Activated CD4-positive, alpha-beta T cell treated with anti-CD3 and anti-CD28 coated beads, Interleukin-2, amount 10 ng/mL, durations not matched to agents 24 days and 14 days (primary cell): Measurements from ENCODE around the gene THSD4. TPM values are rescaled to one million over a fixed set of nuclear protein-coding genes. Genes with fewer than 3 reads are reported as not detected.

Experiments
- DNase-seq: peaks from one replicate; pipeline ENCODE4 v3.0.0; 2022
- H3K27ac Mint-ChIP-seq: one replicate; pipeline ENCODE4 v1.8.0; 2022; ENCODE audit warnings: mild to moderate bottlenecking, mixed read lengths
- H3K27me3 Mint-ChIP-seq: one replicate; pipeline ENCODE4 v1.8.0; 2022; ENCODE audit warnings: mixed read lengths
- H3K36me3 Mint-ChIP-seq: one replicate; pipeline ENCODE4 v1.8.0; 2022; ENCODE audit warnings: low read depth, mild to moderate bottlenecking, mixed read lengths
- H3K4me1 Mint-ChIP-seq: one replicate; pipeline ENCODE4 v1.8.0; 2021; ENCODE audit warnings: mixed read lengths
- H3K4me3 Mint-ChIP-seq: one replicate; pipeline ENCODE4 v1.8.0; 2022; ENCODE audit warnings: mild to moderate bottlenecking, moderate library complexity, mixed read lengths
- H3K9me3 Mint-ChIP-seq: one replicate; pipeline ENCODE4 v1.8.0; 2021; ENCODE audit warnings: mixed read lengths
- intact Hi-C: fragments of 100-400 bp; cut with micrococcal nuclease; formaldehyde crosslinking; loops from one replicate; pipeline ENCODE4 v1.15.1; 2023
- total RNA-seq: library from RNA; stranded (reverse); gene quantifications from 2 replicates; pipeline ENCODE4 v1.2.3, GENCODE V29; 2022

The THSD4 gene
- total RNA-seq, 1 donor from 2014 or later: not detected

- DNase-seq: peak; percentile 52
- Mint-ChIP-seq H3K36me3 (no peaks in the 10 kb centered on the region), H3K27ac (peak overlapping the region; percentile 77), H3K4me3 (peak overlapping the region; percentile 15), H3K27me3 (peaks cover 5% of the 10 kb centered on the region), H3K4me1 (peaks cover 25% of the 10 kb centered on the region), H3K9me3 (peaks cover 3% of the 10 kb centered on the region)
- intact Hi-C loops: no loop called here
Measured at GRCh38 chr15:71677352-71677751, 562.1 kb downstream of the THSD4 start.

GRCh38 chr15:71677766-71678165 lies 562.5 kb downstream of the THSD4 start:
- Mint-ChIP-seq H3K27me3 (peaks cover 3% of the 10 kb centered on the region), H3K36me3 (no peaks in the 10 kb centered on the region), H3K27ac (peak overlapping the region; percentile 8), H3K4me1 (peaks cover 25% of the 10 kb centered on the region), H3K4me3 (no peak overlapping the region), H3K9me3 (peaks cover 3% of the 10 kb centered on the region)
- peak; percentile 37 for DNase-seq
- intact Hi-C loops: no loop called here

DNA sequence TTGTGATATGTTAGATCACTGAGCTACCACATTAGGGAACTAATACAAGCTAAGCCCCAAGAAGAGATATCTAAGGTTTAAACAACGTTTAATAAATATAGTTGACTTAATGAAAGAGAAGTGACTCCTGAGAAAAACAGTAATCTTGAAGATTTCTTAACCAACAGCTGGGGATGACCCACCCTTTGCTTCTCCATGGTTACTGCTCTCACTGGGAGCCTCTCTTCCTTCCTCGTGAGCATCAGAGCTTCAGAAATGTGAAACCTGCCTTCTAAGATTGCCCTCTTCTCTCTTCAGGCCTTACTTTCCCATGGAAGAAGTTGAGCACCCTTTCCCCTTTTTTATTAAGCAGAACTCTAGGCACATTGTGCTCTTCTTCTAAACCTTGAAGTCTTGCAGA lies 562.9 kb downstream of the THSD4 start:
- Mint-ChIP-seq H3K36me3 (no peaks in the 10 kb centered on the region), H3K4me3 (no peak overlapping the region), H3K27ac (no peak overlapping the region), H3K4me1 (peaks cover 25% of the 10 kb centered on the region), H3K9me3 (peaks cover 3% of the 10 kb centered on the region), H3K27me3 (peaks cover 5% of the 10 kb centered on the region)
- peak; percentile 36 for DNase-seq
- intact Hi-C loops: no loop called here

GRCh38 chr15:71678605-71679004 lies 563.3 kb downstream of the THSD4 start:
- H3K4me3 Mint-ChIP-seq: no peak overlapping the region
- intact Hi-C loops: no loop called here
- H3K27me3 Mint-ChIP-seq: peaks cover 8% of the 10 kb centered on the region
- DNase-seq: no peak
- H3K36me3 Mint-ChIP-seq: no peaks in the 10 kb centered on the region
- H3K4me1 Mint-ChIP-seq: peaks cover 25% of the 10 kb centered on the region
- no peak overlapping the region for H3K27ac Mint-ChIP-seq
- H3K9me3 Mint-ChIP-seq: peaks cover 3% of the 10 kb centered on the region

- intact Hi-C loops: no loop called here
- Mint-ChIP-seq H3K4me3 (no peak overlapping the region), H3K36me3 (no peaks in the 10 kb centered on the region), H3K27me3 (peaks cover 5% of the 10 kb centered on the region), H3K4me1 (peaks cover 25% of the 10 kb centered on the region), H3K9me3 (peaks cover 3% of the 10 kb centered on the region), H3K27ac (no peak overlapping the region)
- peak; percentile 48 for DNase-seq
Measured at GRCh38 chr15:71679223-71679792, 564.0 kb downstream of the THSD4 start.

DNA sequence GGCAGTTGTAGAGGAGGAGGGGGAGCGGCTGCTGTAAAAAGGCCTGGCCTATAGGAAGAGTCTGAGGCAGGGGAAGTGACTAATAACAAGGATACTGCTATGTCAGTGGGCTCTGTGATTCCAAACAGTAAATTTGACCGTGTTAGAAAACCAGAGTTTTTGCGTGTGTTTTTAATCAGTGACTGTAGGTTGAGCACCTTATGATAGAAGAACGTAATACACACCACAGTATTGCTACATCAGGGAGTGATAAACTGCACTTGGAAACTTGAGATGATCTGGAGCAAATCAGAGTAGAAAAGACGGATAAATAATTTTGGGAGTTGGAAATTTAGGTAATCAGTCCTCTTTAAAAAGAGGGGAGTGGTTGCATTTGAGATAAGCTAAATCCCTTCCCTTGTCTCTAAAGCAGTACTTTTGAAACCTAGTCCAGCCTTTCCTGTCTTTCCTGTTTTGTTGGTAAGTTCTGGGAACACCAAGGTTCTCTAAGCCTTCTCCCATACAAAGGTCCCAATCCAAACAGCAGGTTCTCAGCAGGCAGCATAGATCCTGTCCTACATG lies 564.6 kb downstream of the THSD4 start:
- peak; percentile 14 for DNase-seq
- Mint-ChIP-seq H3K4me1 (peaks cover 25% of the 10 kb centered on the region), H3K9me3 (peaks cover 3% of the 10 kb centered on the region), H3K27me3 (peaks cover 5% of the 10 kb centered on the region), H3K27ac (no peak overlapping the region), H3K4me3 (no peak overlapping the region), H3K36me3 (no peaks in the 10 kb centered on the region)
- intact Hi-C loops: no loop called here

DNA sequence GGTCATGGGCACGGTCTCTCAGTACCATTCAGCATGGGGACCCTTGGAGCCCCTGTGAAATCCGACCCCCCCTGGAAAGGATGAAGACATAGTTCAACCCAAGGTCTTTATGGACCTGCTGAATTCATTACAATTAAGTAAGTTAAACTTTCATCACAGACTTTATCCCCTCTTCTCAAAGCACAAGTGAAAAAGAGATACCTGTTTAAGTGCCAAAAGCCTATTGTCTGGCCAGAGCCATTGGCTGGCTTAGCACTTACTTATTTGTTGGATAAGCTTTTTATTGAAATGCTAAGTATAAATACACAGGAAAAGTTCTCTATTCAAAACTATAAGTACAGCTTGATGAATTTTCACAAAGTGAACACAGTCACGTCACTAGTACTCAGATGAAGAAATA lies 566.7 kb downstream of the THSD4 start:
- Mint-ChIP-seq H3K9me3 (no peaks in the 10 kb centered on the region), H3K27me3 (peaks cover 11% of the 10 kb centered on the region)
- intact Hi-C loops: no loop called here

GRCh38 chr15:71683411-71684274 lies 568.4 kb downstream of the THSD4 start:
- H3K27ac Mint-ChIP-seq: no peak overlapping the region
- peaks cover 6% of the 10 kb centered on the region for H3K4me1 Mint-ChIP-seq
- H3K36me3 Mint-ChIP-seq: no peaks in the 10 kb centered on the region
- intact Hi-C loops: no loop called here
- H3K4me3 Mint-ChIP-seq: no peak overlapping the region
- no peaks in the 10 kb centered on the region for H3K9me3 Mint-ChIP-seq
- peaks cover 17% of the 10 kb centered on the region for H3K27me3 Mint-ChIP-seq
- no peak for DNase-seq

More for the DNA sequence above, 566.7 kb downstream of the THSD4 start:
- H3K27ac Mint-ChIP-seq: no peak overlapping the region
- no peak for DNase-seq
- H3K4me3 Mint-ChIP-seq: no peak overlapping the region
- H3K4me1 Mint-ChIP-seq: peaks cover 20% of the 10 kb centered on the region
- no peaks in the 10 kb centered on the region for H3K36me3 Mint-ChIP-seq

DNA sequence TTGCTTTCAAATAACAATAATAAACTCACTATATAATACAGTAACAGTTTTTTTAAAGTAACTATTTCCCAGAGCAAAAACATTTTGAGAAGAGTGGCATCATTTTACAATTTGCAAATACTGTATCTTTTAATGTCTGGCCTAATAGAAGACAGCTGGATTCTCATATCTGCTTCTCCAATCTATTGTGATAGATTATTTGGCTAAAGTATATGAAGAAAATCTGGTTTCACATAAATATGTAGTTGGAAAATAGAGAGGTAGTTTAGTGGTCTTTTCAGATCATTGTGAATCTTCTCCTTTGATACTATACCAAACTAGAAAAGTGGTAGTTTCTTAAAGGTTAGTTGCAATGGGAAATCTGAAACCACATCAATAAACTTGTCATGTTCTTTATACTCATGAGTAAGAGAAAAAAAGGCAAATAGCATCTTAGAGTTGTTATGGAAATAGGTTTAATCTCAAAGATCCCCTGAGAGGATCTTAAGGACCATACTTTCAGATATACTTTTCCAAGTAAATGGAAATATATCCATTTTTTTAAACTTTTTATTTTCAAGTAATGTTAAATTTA lies 570.2 kb downstream of the THSD4 start:
- peaks cover 2% of the 10 kb centered on the region for H3K4me1 Mint-ChIP-seq
- H3K36me3 Mint-ChIP-seq: no peaks in the 10 kb centered on the region
- intact Hi-C loops: no loop called here
- DNase-seq: no peak
- peaks cover 21% of the 10 kb centered on the region for H3K27me3 Mint-ChIP-seq
- H3K4me3 Mint-ChIP-seq: no peak overlapping the region
- H3K9me3 Mint-ChIP-seq: no peaks in the 10 kb centered on the region
- H3K27ac Mint-ChIP-seq: no peak overlapping the region

DNA sequence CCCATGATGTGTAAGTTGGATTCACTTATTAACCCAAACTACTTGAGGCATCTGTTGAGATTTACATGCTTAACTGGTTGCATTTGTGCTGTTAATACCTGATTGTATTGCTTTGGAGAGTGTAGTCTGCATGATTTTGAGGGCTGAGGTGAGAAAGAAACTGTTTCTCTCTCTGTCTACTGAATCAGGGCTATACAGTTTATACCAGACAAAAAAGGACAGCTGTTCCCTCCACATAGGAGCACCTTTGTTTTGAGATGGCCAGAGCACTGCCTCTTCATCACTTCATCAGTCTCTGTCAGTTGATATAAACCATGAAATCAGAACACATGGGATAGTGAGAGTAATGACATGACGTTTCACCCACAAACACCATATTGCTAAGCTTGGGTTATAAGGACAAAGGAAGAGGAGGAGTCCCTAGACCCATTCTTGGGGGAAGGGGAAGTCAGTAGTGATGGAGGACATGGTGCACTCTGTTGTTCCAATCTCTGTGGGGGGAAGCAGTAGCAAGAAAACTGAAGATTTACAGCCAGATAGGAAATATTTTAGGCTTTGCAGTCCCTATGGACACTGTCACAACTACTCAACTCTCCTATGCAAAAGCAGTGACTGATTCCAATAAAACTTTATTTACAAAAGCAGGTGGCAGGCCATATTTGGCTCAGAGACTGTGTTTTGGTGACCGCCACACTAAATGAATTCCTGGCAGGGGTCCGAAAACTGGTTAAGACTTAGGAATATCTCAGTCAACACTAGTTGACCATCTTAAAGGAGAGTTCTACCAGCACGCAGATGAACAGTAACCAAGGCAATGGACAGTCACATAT lies 571.2 kb downstream of the THSD4 start:
- intact Hi-C loops: no loop called here
- peak; percentile 34 for DNase-seq
- Mint-ChIP-seq H3K4me3 (no peak overlapping the region), H3K27me3 (peaks cover 21% of the 10 kb centered on the region), H3K27ac (no peak overlapping the region), H3K36me3 (no peaks in the 10 kb centered on the region), H3K4me1 (peaks cover 2% of the 10 kb centered on the region), H3K9me3 (no peaks in the 10 kb centered on the region)

- Mint-ChIP-seq H3K4me3 (no peak overlapping the region), H3K27me3 (peaks cover 25% of the 10 kb centered on the region)
- no peak for DNase-seq
Measured at GRCh38 chr15:71687902-71688508, 572.7 kb downstream of the THSD4 start.

GRCh38 chr15:71688509-71689094 lies 573.3 kb downstream of the THSD4 start:
- DNase-seq: peak; percentile 39
- no peaks in the 10 kb centered on the region for H3K36me3 Mint-ChIP-seq
- H3K4me1 Mint-ChIP-seq: peaks cover 2% of the 10 kb centered on the region
- H3K4me3 Mint-ChIP-seq: no peak overlapping the region
- no peaks in the 10 kb centered on the region for H3K9me3 Mint-ChIP-seq
- H3K27me3 Mint-ChIP-seq: peaks cover 21% of the 10 kb centered on the region
- no peak overlapping the region for H3K27ac Mint-ChIP-seq
- intact Hi-C loops: no loop called here

More at GRCh38 chr15:71687902-71688508, 572.7 kb downstream of the THSD4 start:
- H3K27ac Mint-ChIP-seq: no peak overlapping the region
- no peaks in the 10 kb centered on the region for H3K36me3 Mint-ChIP-seq
- H3K4me1 Mint-ChIP-seq: peaks cover 2% of the 10 kb centered on the region
- no peaks in the 10 kb centered on the region for H3K9me3 Mint-ChIP-seq
- intact Hi-C loops: no loop called here

GRCh38 chr15:71691081-71691457 lies 575.8 kb downstream of the THSD4 start:
- Mint-ChIP-seq H3K4me3 (no peak overlapping the region), H3K4me1 (no peaks in the 10 kb centered on the region), H3K27me3 (peaks cover 25% of the 10 kb centered on the region), H3K27ac (no peak overlapping the region), H3K9me3 (no peaks in the 10 kb centered on the region), H3K36me3 (no peaks in the 10 kb centered on the region)
- intact Hi-C loops: no loop called here
- DNase-seq: no peak
